Spleen (tissue), 7 donors: ENCODE results near the gene RGS10.

Experiments
- POLR2A ChIP-seq, 3 donors: fragments of 450-650 bp; IDR thresholded peaks; one replicate each; pipeline ENCODE4 v1.5.1; 2017; ENCODE audit warnings: antibody characterized with exemption in 3 of 3, mild to moderate bottlenecking in 1 of 3
- TF ChIP-seq, protein P1 (sequence below), 11 experiments: fragments of 200-600 bp in 7 of 11; fragments of 450-650 bp in 4 of 11; sonication (generic) in 4 of 11; IDR thresholded peaks in 8 of 11; conservative IDR thresholded peaks in 3 of 11; 1 replicate in 7 of 11; 2 replicates in 4 of 11; pipeline versions ENCODE4 v1.4.0 to v1.8.0; 2016 to 2021; ENCODE audit warnings: antibody characterized with exemption in 11 of 11, inconsistent platforms in 4 of 11, mild to moderate bottlenecking in 1 of 11
- donor health status: DM: no; HTN: no; CAD: no; lungs with moderate emphysema.
- donor health status: DM: no; HTN: no; CAD: no.
- donor health status: DM: no; HTN: no; CAD: no.

DNA sequence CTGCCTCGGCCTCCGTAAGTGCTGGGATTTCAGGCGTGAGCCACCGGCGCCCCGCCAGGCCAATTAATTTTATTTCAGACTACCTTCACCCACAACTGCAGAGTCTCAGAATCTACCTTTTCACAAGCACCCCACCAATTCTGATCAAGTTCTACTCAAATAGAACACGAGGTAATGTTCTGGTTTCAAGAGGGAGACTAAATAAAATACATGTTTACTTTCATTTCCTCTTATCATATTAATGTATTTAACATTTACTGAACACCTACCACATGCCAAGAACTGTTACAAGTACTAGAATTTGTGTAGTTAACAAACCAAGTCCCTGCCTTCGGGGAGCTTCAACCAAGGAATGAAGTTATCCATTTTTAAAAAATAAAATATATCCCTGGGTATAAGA is 25.5 kb upstream of the RGS10 start:
- TF ChIP-seq, protein P1, sequence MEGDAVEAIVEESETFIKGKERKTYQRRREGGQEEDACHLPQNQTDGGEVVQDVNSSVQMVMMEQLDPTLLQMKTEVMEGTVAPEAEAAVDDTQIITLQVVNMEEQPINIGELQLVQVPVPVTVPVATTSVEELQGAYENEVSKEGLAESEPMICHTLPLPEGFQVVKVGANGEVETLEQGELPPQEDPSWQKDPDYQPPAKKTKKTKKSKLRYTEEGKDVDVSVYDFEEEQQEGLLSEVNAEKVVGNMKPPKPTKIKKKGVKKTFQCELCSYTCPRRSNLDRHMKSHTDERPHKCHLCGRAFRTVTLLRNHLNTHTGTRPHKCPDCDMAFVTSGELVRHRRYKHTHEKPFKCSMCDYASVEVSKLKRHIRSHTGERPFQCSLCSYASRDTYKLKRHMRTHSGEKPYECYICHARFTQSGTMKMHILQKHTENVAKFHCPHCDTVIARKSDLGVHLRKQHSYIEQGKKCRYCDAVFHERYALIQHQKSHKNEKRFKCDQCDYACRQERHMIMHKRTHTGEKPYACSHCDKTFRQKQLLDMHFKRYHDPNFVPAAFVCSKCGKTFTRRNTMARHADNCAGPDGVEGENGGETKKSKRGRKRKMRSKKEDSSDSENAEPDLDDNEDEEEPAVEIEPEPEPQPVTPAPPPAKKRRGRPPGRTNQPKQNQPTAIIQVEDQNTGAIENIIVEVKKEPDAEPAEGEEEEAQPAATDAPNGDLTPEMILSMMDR (IDR thresholded peaks at IDR 0.05 in 8 of 11, conservative IDR thresholded peaks at IDR 0.05 in 3 of 11) = no peak
- no peak for TF ChIP-seq POLR2A (IDR thresholded peaks at IDR 0.05)
